ACC112 (cell line): Measurements from ENCODE around the gene UBE2Q2.

Experiments used
- H2AFZ ChIP-seq: fragments of 200-600 bp; sonication (generic); one replicate; pipeline ENCODE4 v1.6.0; 2017; ENCODE audit warnings: antibody characterized with exemption, low read length; ENCODE audit not compliant: unreplicated experiment
- H3K27ac ChIP-seq: fragments of 200-600 bp; sonication (generic); 2 replicates; pipeline ENCODE4 v1.5.1; 2014; ENCODE audit warnings: low read depth, mild to moderate bottlenecking, antibody characterized with exemption, low read length, moderate library complexity
- H3K27me3 ChIP-seq: fragments of 200-600 bp; sonication (generic); 2 replicates; pipeline ENCODE4 v1.6.1; 2014; ENCODE audit warnings: mild to moderate bottlenecking, antibody characterized with exemption, low read length, moderate library complexity, mixed read lengths; ENCODE audit not compliant: insufficient read depth
- H3K36me3 ChIP-seq: fragments of 200-600 bp; sonication (generic); 2 replicates; pipeline ENCODE4 v1.6.1; 2016; ENCODE audit warnings: mild to moderate bottlenecking, antibody characterized with exemption, low read length, moderate library complexity, mixed read lengths; ENCODE audit not compliant: insufficient read depth
- H3K4me1 ChIP-seq: fragments of 200-600 bp; sonication (generic); one replicate; pipeline ENCODE4 v1.6.1; 2016; ENCODE audit warnings: low read length, mixed read lengths; ENCODE audit not compliant: insufficient read depth, unreplicated experiment, control insufficient read depth
- H3K4me3 ChIP-seq: fragments of 200-600 bp; sonication (generic); 2 replicates; pipeline ENCODE4 v1.5.1; 2014; ENCODE audit warnings: mild to moderate bottlenecking, low read depth, low read length
- H3K79me2 ChIP-seq: fragments of 200-600 bp; sonication (generic); one replicate; pipeline ENCODE4 v1.6.0; 2016; ENCODE audit warnings: low read length; ENCODE audit not compliant: control insufficient read depth, unreplicated experiment, insufficient read depth

UBE2Q2 gene

DNA sequence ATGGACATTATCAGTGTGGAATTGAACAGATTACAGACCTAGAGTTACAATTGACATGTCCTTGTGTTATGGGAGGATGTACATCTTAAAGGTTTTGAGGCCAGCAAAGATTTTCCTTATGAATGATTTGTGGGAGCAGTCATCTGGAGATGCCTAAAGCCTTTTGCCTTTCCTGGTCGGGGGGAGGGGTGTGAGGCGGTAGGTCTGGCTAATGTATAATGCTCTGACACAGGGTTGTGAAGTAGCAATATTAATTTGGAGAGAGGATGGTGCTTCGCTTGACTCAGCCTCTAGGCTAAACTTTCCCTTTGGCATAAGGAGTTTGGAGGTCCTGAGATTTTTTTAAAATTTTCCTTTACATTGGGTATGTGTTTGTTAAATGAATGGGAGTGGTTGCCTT, 83.7 kb downstream of the UBE2Q2 start:
- H3K27ac ChIP-seq: no peak overlapping the region
- H3K4me1 ChIP-seq: peaks cover 10% of the 10 kb centered on the region
- H2AFZ ChIP-seq: no peak overlapping the region
- peaks cover 4% of the 10 kb centered on the region for H3K79me2 ChIP-seq
- no peaks in the 10 kb centered on the region for H3K27me3 ChIP-seq
- peaks cover 11% of the 10 kb centered on the region for H3K36me3 ChIP-seq
- no peak overlapping the region for H3K4me3 ChIP-seq

DNA sequence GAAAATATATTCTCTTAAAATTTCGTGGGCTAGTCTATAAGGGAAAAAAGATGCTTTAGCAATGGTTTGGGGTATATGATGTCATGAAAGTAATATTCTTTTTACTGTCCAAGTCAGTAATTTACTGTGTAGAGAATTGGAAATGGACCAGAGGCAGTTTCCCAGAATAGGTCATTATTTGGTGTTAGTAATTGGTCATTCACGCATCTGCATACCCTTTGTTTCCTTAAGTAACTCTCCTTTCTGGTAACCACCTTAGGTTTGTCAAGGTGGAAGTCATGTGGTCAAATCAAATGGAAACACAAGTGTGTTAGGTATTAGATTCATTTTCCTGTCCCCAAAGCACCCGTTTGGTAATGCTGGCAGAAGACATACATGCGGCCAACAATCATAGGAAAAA, 84.4 kb downstream of the UBE2Q2 start:
- peaks cover 11% of the 10 kb centered on the region for H3K36me3 ChIP-seq
- peaks cover 3% of the 10 kb centered on the region for H3K4me1 ChIP-seq
- H3K27ac ChIP-seq: no peak overlapping the region
- H3K79me2 ChIP-seq: peaks cover 4% of the 10 kb centered on the region
- no peak overlapping the region for H2AFZ ChIP-seq
- no peak overlapping the region for H3K4me3 ChIP-seq
- no peaks in the 10 kb centered on the region for H3K27me3 ChIP-seq

DNA sequence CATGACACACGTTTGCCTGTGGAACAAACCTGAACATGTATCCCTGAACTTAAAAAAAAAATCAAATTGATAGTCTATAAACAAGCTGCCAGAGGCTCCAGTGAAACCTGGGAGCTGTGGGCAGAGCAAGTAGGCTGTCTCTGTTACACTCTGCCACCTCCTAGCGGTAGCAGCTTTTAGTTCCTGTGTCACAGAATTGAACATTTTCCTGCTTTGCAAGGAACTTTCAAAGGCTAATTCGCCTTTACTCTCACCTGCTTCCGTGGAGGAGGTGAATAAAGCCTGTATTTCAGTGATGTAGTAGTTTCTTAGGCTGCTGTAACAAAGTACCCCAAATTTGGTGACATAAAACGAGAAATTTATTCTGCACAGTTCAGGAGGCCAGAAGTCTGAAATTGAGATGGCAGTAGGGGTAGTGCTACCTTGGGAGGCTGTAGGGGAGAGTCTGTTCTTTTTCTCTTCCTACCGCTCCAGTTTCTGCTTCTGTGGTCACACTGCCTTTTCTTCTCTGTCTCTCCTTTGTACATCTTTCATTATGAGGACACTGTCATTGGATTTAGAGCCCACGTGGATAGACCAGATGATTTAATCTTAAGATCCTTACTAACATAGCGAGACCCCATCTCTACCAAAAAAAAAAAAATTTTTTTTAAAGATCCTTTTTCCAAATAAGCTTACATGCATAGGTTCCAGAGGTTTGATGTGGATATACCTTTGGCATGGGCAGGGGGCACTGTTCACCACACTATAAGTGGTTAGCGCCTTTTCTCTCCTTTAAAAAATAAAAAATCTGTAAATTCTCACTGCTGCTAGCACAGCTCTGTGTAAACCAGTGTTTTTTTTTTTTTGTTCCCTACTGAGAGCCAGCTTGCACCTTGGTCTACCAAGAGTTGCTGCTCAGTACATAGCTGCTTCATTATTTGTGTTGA, 85.7 kb downstream of the UBE2Q2 start:
- no peak overlapping the region for H3K4me3 ChIP-seq
- H3K4me1 ChIP-seq: no peaks in the 10 kb centered on the region
- no peak overlapping the region for H2AFZ ChIP-seq
- no peaks in the 10 kb centered on the region for H3K79me2 ChIP-seq
- peaks cover 20% of the 10 kb centered on the region for H3K36me3 ChIP-seq
- no peaks in the 10 kb centered on the region for H3K27me3 ChIP-seq
- no peak overlapping the region for H3K27ac ChIP-seq

DNA sequence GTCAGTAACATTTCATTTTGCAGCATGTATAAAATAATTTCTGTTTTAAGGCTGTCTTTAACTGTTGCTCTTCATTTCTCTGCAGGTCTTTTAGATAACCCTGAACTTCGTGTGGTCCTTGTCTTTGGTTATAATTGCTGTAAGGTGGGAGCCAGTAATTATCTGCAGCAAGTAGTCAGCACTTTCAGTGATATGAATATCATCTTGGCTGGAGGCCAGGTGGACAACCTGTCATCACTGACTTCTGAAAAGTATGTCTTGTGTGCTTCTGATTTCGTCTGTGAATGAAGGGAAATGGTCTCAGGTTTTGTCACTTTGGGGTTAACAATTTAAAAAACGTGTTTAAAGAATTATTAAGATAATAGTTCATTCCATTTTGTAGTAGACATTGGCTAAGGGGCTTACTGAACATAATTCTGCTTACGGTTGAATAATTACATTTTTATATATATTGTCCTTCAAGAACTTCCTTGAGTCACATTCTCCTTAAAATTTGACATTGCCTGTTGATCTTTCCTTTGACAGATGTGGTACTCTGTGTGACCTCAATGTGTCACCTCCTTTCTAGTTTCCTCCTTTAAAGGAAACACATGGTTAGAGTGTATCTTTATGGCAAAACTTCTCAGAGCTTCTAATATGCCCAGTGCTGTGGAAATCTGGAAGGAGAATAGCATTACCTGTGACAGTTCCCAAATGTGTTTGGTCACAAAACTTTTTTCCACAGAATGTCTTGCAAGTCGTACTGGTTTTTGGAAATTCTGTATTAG, 86.7 kb downstream of the UBE2Q2 start:
- Histone ChIP-seq H3K4me1 (no peaks in the 10 kb centered on the region), H3K27ac (no peak overlapping the region), H2AFZ (no peak overlapping the region), H3K27me3 (no peaks in the 10 kb centered on the region), H3K79me2 (no peaks in the 10 kb centered on the region), H3K4me3 (no peak overlapping the region), H3K36me3 (peaks cover 21% of the 10 kb centered on the region)

DNA sequence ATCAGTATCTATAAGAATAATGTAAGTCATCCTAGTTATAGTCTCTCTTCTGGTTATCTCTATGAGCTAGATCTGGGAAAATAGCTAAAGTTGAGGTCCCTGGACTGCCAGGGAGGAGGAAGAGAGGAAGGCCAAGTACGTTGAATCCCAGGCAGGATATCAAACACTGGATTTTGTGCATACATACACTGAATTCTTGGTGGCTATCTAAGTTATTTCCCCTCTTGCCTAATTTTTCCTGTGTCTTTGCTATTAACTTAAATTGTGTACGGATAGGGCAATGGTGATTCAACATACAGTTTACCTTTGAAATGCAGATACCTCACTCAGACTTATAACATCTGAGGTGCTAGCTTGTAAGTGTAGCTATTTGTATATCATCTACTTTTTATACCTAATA, 87.6 kb downstream of the UBE2Q2 start:
- Histone ChIP-seq H3K4me1 (no peaks in the 10 kb centered on the region), H3K4me3 (no peak overlapping the region), H3K27me3 (no peaks in the 10 kb centered on the region), H3K36me3 (peaks cover 27% of the 10 kb centered on the region), H3K79me2 (no peaks in the 10 kb centered on the region), H2AFZ (no peak overlapping the region), H3K27ac (no peak overlapping the region)

DNA sequence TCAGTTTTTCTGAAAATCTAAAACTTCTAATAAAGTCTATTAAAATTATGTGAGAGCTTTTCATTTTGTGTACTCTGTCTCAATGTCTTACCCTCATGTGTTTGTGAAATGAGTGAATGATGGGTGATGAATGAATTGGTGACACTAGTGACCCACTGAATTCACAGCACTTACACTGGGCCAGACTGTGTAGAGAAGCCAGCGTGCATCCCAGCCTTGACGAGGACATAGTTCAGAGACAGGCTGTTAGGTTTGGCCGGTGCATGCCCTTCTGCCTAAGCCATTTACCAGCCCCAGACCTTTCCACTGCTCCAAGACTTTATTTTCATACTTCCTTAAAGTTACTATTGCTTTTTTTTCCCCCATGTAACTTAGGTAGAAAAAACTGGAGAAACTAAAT, 99.2 kb downstream of the UBE2Q2 start:
- Histone ChIP-seq H3K27me3 (no peaks in the 10 kb centered on the region), H2AFZ (no peak overlapping the region), H3K27ac (no peak overlapping the region), H3K4me1 (peaks cover 26% of the 10 kb centered on the region), H3K36me3 (peaks cover 12% of the 10 kb centered on the region), H3K79me2 (no peaks in the 10 kb centered on the region), H3K4me3 (no peak overlapping the region)

DNA sequence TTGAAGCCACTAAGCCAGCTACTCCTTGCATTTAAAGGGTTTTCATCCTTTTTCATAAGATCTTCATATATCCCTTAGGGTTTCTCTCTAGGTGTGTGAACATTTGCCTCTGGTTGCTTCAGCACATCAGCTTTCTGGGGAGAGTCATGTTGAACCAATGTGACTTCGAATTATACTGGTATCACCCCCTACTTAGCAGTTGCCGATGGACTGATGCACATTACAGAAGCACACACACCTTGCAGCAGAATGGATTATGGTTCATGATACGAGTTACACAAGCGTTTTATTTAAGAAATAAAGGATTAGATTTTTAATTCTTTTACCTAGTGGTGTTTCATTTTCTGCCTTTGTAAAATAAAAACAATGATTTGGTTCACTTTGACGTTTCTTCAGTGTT, 100.0 kb downstream of the UBE2Q2 start:
- no peak overlapping the region for H3K4me3 ChIP-seq
- peaks cover 6% of the 10 kb centered on the region; the same call in 1 of the 2 replicates for H3K36me3 ChIP-seq
- H3K79me2 ChIP-seq: no peaks in the 10 kb centered on the region
- no peak overlapping the region for H3K27ac ChIP-seq
- H2AFZ ChIP-seq: no peak overlapping the region
- H3K4me1 ChIP-seq: peaks cover 30% of the 10 kb centered on the region
- no peaks in the 10 kb centered on the region for H3K27me3 ChIP-seq

DNA sequence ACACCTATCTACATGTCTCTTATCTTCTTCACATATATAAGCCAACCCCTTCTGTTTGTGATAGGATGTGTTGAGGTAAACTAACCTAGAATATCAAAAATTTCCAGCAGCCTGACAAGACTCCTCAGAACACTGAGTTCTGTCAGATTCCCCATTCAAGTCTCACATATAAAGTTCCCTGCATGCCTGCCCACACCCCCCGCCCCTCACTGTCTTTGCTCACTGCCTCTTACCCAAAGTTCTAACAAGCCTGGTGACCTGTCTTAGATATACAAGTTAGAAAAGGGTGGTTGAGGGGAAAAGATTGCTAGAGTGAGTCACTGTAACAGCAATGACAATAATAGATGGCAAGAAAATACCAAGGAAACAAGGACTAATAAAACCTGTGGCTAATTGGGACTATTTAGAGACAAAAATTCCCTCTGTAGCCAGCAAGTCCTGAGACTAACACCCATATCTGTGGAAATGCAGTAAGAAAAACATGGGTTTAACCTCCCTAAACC, 100.5 kb downstream of the UBE2Q2 start:
- Histone ChIP-seq H3K4me3 (no peak overlapping the region), H2AFZ (no peak overlapping the region), H3K79me2 (no peaks in the 10 kb centered on the region), H3K27me3 (no peaks in the 10 kb centered on the region), H3K4me1 (peaks cover 30% of the 10 kb centered on the region), H3K27ac (no peak overlapping the region), H3K36me3 (peaks cover under 1% of the 10 kb centered on the region; the same call in 1 of the 2 replicates)

DNA sequence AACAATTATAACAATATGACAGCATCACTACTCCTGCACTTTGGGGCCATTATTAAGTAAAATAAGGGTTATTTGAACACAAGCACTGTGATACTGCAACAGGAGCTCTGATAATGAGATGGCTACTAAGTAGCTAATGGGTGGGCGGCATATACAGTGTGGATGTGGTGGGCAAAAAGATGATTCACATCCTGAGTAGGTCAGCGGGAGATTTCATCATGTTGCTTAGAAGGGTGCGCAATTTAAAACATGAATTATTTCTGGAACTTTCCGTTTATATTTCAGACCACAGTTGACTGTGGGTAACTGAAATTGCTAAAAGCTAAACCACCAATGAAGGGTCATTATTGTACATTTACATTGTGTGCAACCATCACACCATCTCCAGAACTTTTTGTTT, 102.7 kb downstream of the UBE2Q2 start:
- Histone ChIP-seq H3K79me2 (no peaks in the 10 kb centered on the region), H3K4me1 (peaks cover 30% of the 10 kb centered on the region), H3K36me3 (no peaks in the 10 kb centered on the region), H3K27ac (no peak overlapping the region), H2AFZ (no peak overlapping the region), H3K27me3 (no peaks in the 10 kb centered on the region), H3K4me3 (no peak overlapping the region)

DNA sequence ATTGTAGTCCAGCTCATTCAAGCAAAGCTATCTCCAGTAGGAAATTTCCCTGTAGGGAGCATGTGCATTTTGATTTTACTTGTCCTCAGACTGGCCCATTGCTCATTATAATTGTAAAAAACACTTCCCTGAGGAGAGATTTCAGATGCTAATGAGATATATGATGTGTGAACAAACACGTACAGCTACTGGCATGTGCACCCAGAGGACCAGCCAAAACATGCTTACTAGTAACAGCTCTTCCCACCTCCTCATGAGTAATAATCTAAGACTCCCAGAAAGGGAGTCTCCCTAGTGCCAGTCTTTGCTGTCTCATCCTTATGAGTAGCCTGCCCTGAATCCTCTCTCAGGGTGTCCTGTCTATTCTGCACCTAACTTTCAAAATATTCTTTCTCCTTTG, 103.8 kb downstream of the UBE2Q2 start:
- Histone ChIP-seq H3K27me3 (no peaks in the 10 kb centered on the region), H3K36me3 (no peaks in the 10 kb centered on the region)

More for the DNA sequence above, 103.8 kb downstream of the UBE2Q2 start:
- H2AFZ ChIP-seq: no peak overlapping the region
- peaks cover 30% of the 10 kb centered on the region for H3K4me1 ChIP-seq
- H3K79me2 ChIP-seq: no peaks in the 10 kb centered on the region
- no peak overlapping the region for H3K4me3 ChIP-seq
- peak overlapping the region; percentile 16; the same call in 1 of the 2 replicates for H3K27ac ChIP-seq
